ENCODE results near the gene OSBPL5.

DNA sequence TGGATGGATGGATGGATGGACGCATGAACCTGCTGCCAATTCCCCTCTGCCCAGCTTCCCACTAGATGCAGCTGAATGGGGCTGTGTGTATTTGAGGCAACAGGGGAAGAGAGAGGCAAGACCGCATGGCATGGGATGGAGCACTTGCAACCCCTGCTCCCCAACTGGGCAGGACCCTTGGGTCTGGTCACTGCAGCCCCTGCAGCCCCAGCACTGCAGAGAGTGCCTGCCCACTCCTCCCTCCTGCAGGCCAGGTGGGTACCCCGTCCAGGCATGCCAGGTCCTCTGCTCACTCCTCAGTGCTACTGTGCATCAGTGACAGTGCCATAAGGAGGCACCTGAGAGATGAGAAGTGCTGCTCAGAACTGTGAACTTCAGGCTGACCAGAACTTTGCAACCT is 40.3 kb downstream of the OSBPL5 start:
- no peak for TF ChIP-seq POLR2A (IDR thresholded peaks at IDR 0.05)
- TF ChIP-seq, protein P1, sequence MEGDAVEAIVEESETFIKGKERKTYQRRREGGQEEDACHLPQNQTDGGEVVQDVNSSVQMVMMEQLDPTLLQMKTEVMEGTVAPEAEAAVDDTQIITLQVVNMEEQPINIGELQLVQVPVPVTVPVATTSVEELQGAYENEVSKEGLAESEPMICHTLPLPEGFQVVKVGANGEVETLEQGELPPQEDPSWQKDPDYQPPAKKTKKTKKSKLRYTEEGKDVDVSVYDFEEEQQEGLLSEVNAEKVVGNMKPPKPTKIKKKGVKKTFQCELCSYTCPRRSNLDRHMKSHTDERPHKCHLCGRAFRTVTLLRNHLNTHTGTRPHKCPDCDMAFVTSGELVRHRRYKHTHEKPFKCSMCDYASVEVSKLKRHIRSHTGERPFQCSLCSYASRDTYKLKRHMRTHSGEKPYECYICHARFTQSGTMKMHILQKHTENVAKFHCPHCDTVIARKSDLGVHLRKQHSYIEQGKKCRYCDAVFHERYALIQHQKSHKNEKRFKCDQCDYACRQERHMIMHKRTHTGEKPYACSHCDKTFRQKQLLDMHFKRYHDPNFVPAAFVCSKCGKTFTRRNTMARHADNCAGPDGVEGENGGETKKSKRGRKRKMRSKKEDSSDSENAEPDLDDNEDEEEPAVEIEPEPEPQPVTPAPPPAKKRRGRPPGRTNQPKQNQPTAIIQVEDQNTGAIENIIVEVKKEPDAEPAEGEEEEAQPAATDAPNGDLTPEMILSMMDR (IDR thresholded peaks at IDR 0.05): no peak

Measured in uterus (tissue), 2 donors.